B cell (primary cell): ENCODE data around the gene MRPL32. TPM values are rescaled to one million over a fixed set of nuclear protein-coding genes. Genes with fewer than 3 reads are reported as not detected.

Experiments used
- ATAC-seq: fragments of 200-7000 bp; cut with Tn5 transposase; one replicate; pipeline ENCODE4 v1.10.0; 2021; ENCODE audit warnings: low read depth, mild to moderate bottlenecking, moderate number of reproducible peaks, moderate library complexity
- CTCF ChIA-PET: fragments of 350-600 bp; sonication (Branson Sonifier 250); formaldehyde crosslinking; loops from one replicate; lab custom pipeline; 2021; ENCODE audit warnings: antibody characterized with exemption, inconsistent platforms; lab: Charles Lee
- POLR2A ChIA-PET: fragments of 350-600 bp; sonication (Branson Sonifier 250); formaldehyde crosslinking; loops from one replicate; lab custom pipeline; 2021; ENCODE audit warnings: antibody characterized with exemption; lab: Charles Lee
- DNase-seq: peaks from one replicate; pipeline ENCODE4 v3.0.0; 2013
- H2AFZ ChIP-seq: 2 replicates; pipeline ENCODE4 v1.6.1; 2012; ENCODE audit warnings: mild to moderate bottlenecking, low read depth, low read length; ENCODE audit not compliant: insufficient read depth, poor library complexity, severe bottlenecking
- H3K27ac ChIP-seq, 2 donors: 1 replicate in 1 of 2; 2 replicates in 1 of 2; pipeline ENCODE4 v1.5.1; 2012 to 2013; ENCODE audit warnings: low read length in 2 of 2, mild to moderate bottlenecking in 2 of 2, moderate library complexity in 1 of 2
- H3K27me3 ChIP-seq, 4 experiments: fragments of 200-600 bp in 1 of 4; sonication (generic) in 1 of 4; replicated peaks in 1 of 4; 1 replicate in 2 of 4; 2 replicates in 2 of 4; pipeline versions ENCODE4 v1.6.1 to v1.7.0; 2013 to 2016; ENCODE audit warnings: low read length in 3 of 4, mild to moderate bottlenecking in 2 of 4, mixed read lengths in 1 of 4, moderate library complexity in 1 of 4; ENCODE audit not compliant: insufficient read depth in 4 of 4, control insufficient read depth in 3 of 4; ENCODE audit errors: control extremely low read depth in 1 of 4
- H3K36me3 ChIP-seq, 2 experiments: replicated peaks in 1 of 2; 1 replicate in 1 of 2; 2 replicates in 1 of 2; pipeline versions ENCODE4 v1.6.1 to v1.7.1; 2013; ENCODE audit warnings: low read length in 1 of 2; ENCODE audit not compliant: insufficient read depth in 2 of 2, control insufficient read depth in 1 of 2; ENCODE audit errors: control extremely low read depth in 1 of 2, extremely low read depth in 1 of 2
- H3K4me1 ChIP-seq, 2 donors: fragments of 200-600 bp in 1 of 2; sonication (generic) in 1 of 2; 1 replicate in 1 of 2; 2 replicates in 1 of 2; pipeline versions ENCODE4 v1.5.1 to v1.6.1; 2013 to 2017; ENCODE audit warnings: low read length in 2 of 2; ENCODE audit not compliant: control insufficient read depth in 2 of 2, insufficient read depth in 2 of 2
- H3K4me2 ChIP-seq: replicated peaks from 2 replicates; pipeline ENCODE3; 2012; ENCODE audit warnings: mild to moderate bottlenecking, low read depth, low read length; ENCODE audit not compliant: poor library complexity, severe bottlenecking
- H3K4me3 ChIP-seq, 5 experiments: fragments of 200-600 bp in 1 of 5; sonication (generic) in 1 of 5; 1 replicate in 3 of 5; 2 replicates in 2 of 5; pipeline versions ENCODE4 v1.5.1 to v1.7.0; 2011 to 2016; ENCODE audit warnings: low read length in 4 of 5, mild to moderate bottlenecking in 4 of 5, low read depth in 2 of 5, control low read depth in 1 of 5, moderate library complexity in 1 of 5; ENCODE audit not compliant: insufficient read depth in 1 of 5; ENCODE audit errors: control extremely low read depth in 1 of 5, extremely low read depth in 1 of 5
- H3K79me2 ChIP-seq: fragments of 200-600 bp; sonication (generic); one replicate; pipeline ENCODE4 v1.6.0; 2016; ENCODE audit warnings: low read length; ENCODE audit not compliant: control insufficient read depth, insufficient read depth
- H3K9ac ChIP-seq: fragments of 200-600 bp; sonication (generic); 2 replicates; pipeline ENCODE4 v1.6.1; 2017; ENCODE audit warnings: mild to moderate bottlenecking, low read length, moderate library complexity
- H3K9me3 ChIP-seq, 3 donors: one replicate each; pipeline versions ENCODE4 v1.6.1 to v1.7.1; 2013; ENCODE audit warnings: low read length in 2 of 3; ENCODE audit not compliant: control insufficient read depth in 2 of 3, insufficient read depth in 1 of 3; ENCODE audit errors: control extremely low read depth in 1 of 3
- H4K20me1 ChIP-seq: 2 replicates; pipeline ENCODE4 v1.6.0; 2012; ENCODE audit warnings: mild to moderate bottlenecking, low read length; ENCODE audit not compliant: insufficient read depth, control insufficient read depth, poor library complexity, severe bottlenecking
- H3K27ac Mint-ChIP-seq: one replicate; pipeline ENCODE4 v1.8.0; 2021; ENCODE audit warnings: mixed read lengths
- H3K27me3 Mint-ChIP-seq: one replicate; pipeline ENCODE4 v1.8.0; 2021; ENCODE audit warnings: mixed read lengths
- H3K4me1 Mint-ChIP-seq: one replicate; pipeline ENCODE4 v1.8.0; 2021; ENCODE audit warnings: mixed read lengths
- H3K4me3 Mint-ChIP-seq: one replicate; pipeline ENCODE4 v1.8.0; 2021; ENCODE audit warnings: mixed read lengths
- H3K9me3 Mint-ChIP-seq: one replicate; pipeline ENCODE4 v1.8.0; 2022; ENCODE audit warnings: mixed read lengths; ENCODE audit not compliant: insufficient read depth
- CTCF ChIP-seq: fragments of 200-600 bp; IDR thresholded peaks from one replicate; pipeline ENCODE4 v1.8.0; 2022; ENCODE audit warnings: antibody characterized with exemption, mild to moderate bottlenecking
- EZH2 ChIP-seq: IDR thresholded peaks from 2 replicates; pipeline ENCODE4 v1.6.1; 2012; ENCODE audit warnings: borderline replicate concordance, low read depth, mild to moderate bottlenecking, moderate library complexity, low read length; ENCODE audit not compliant: insufficient read depth, poor library complexity, severe bottlenecking
- WGBS: methylation state at CpG from one replicate; pipeline ENCODE4 v1.1.5; 2013; ENCODE audit warnings: missing lambda C conversion rate; ENCODE audit not compliant: insufficient coverage; 5-methylcytosine and 5-hydroxymethylcytosine counted together
- intact Hi-C: fragments of 100-400 bp; cut with micrococcal nuclease; formaldehyde crosslinking; loops from one replicate; pipeline ENCODE4 v1.10.0; 2022
- polyA plus RNA-seq: library from polyadenylated mRNA; depleted of rRNA; stranded (reverse); fragments of >200 nt; gene quantifications from 2 replicates; pipeline ENCODE4 v1.2.3, GENCODE V29; 2012
- total RNA-seq, 2 donors: library from RNA; stranded (reverse); fragments of 120-200 nt in 1 of 2; gene quantifications; 1 replicate in 1 of 2; 2 replicates in 1 of 2; pipeline versions ENCODE4 v1.2.3 to v1.2.4, GENCODE V29; 2013 to 2022

Gene MRPL32
- total and polyA plus RNA-seq, 2 donors (not counting 1 experiment from before 2014, with no cell fraction given) = 25.3 to 31.7 TPM

GRCh38 chr7:42907316-42907715 lies 24.9 kb upstream of the MRPL32 start:
- intact Hi-C loops = no loop called here
- H3K4me3 Mint-ChIP-seq = no peak overlapping the region
- Histone ChIP-seq H3K27ac (no peak overlapping the region), H3K36me3 (no peaks in the 10 kb centered on the region), H3K4me2 (no peak overlapping the region), H4K20me1 (no peaks in the 10 kb centered on the region), H2AFZ (no peak overlapping the region), H3K79me2 (peaks cover 9% of the 10 kb centered on the region), H3K4me3 (no peak overlapping the region), H3K27me3 (no peaks in the 10 kb centered on the region), H3K4me1 (peaks cover 10 to 14% of the 10 kb centered on the region in 2 donors), H3K9ac (no peak overlapping the region), H3K9me3 (no peaks in the 10 kb centered on the region)
- ATAC-seq (no peak), DNase-seq (no peak)
- TF ChIP-seq CTCF = no peak
- no peak for TF ChIP-seq EZH2
- POLR2A ChIA-PET = interaction anchor here (0.7 kb wide), 1 partner anchor 23 kb away, joined by 3 read pairs; no protein-coding TSS in a partner anchor
- CTCF ChIA-PET = no interaction called here
- no peak overlapping the region for H3K27ac Mint-ChIP-seq
- no peaks in the 10 kb centered on the region for H3K27me3 Mint-ChIP-seq
- no peaks in the 10 kb centered on the region for H3K9me3 Mint-ChIP-seq
- peaks cover 31% of the 10 kb centered on the region for H3K4me1 Mint-ChIP-seq

- Mint-ChIP-seq H3K27ac (no peak overlapping the region), H3K9me3 (no peaks in the 10 kb centered on the region), H3K4me1 (peaks cover 44% of the 10 kb centered on the region), H3K4me3 (peak overlapping the region; percentile 92), H3K27me3 (no peaks in the 10 kb centered on the region)
- Histone ChIP-seq H3K9me3 (no peaks in the 10 kb centered on the region), H3K27me3 (no peaks in the 10 kb centered on the region), H3K79me2 (peaks cover 9% of the 10 kb centered on the region), H3K36me3 (no peaks in the 10 kb centered on the region), H2AFZ (no peak overlapping the region), H3K9ac (no peak overlapping the region), H3K4me1 (peaks cover 16 to 19% of the 10 kb centered on the region in 2 donors), H3K4me2 (no peak overlapping the region), H3K4me3 (no peak overlapping the region), H3K27ac (no peak overlapping the region), H4K20me1 (no peaks in the 10 kb centered on the region)
- POLR2A ChIA-PET = interaction anchor here (1.3 kb wide), 1 partner anchor 22 kb away, joined by 5 read pairs; the partner anchor contains the start of genes MRPL32 and PSMA2
- WGBS = no CpG with 5 or more reads among the region's 2 CpGs
- ATAC-seq (no peak), DNase-seq (no peak)
- CTCF ChIA-PET = interaction anchor here (1.3 to 1.7 kb wide), 2 partner anchors 25 to 34 kb away, joined by 3 to 7 read pairs; no protein-coding TSS in a partner anchor
- intact Hi-C loops = loop anchor here (2.0 kb wide), 1 partner anchor 1028 kb away; no protein-coding TSS in a partner anchor
- TF ChIP-seq EZH2 = no peak
- TF ChIP-seq CTCF = no peak
Measured at GRCh38 chr7:42910306-42910705, 21.9 kb upstream of the MRPL32 start.
